ENCODE data around the gene FLYWCH1.

Gene FLYWCH1

DNA sequence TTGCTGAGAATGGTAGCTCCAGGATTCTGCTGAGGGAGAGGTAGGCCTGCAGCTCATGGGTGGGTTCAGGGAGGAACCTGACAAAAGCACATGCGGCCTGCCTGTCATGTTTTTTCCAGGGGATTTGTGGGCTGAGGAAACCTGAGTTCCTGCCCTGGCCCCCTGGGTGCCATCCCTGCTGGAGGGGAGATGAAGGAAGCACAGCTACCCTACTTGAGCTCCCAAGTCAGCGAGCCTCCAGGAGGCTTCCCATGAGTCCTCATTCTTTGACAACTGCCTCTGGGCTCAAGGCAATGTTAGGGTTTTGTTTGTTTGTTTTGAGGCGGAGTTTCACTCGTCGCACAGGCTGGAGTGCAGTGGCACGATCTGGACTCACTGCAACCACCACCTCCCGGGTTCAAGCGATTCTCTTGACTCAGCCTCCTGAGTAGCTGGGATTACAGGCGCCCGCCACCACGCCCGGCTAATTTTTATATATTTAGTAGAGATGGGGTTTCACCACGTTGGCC lies 12.1 kb upstream of the FLYWCH1 start:
- DNase-seq: no peak

DNA sequence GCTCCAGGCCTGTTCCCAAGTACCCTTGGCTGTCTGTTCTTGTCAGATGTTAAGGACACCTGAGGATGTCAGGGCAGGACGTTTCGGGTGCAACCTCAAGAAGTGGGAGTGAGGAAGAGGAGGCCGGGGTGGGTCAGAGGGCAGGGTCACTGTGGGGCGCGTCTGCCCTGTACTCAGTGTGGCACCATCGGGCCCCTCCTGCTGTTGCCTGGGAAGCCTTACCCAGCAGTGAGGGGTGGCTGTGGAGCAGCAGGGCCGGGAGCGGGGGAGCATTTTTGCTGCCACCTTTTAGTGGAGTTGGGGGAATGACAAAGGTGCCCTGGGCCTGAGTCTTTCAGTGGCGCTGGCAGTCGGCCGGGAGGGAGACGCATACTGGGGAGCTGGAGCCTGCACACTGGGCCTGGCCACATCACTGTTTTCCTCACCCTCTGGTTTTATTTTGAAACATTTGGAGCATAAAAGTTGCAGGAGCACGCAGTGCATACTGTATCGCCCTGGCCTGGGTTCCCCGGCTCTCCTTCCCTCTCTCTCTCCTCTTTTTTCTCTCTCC lies 11.1 kb upstream of the FLYWCH1 start:
- no peak for DNase-seq

DNA sequence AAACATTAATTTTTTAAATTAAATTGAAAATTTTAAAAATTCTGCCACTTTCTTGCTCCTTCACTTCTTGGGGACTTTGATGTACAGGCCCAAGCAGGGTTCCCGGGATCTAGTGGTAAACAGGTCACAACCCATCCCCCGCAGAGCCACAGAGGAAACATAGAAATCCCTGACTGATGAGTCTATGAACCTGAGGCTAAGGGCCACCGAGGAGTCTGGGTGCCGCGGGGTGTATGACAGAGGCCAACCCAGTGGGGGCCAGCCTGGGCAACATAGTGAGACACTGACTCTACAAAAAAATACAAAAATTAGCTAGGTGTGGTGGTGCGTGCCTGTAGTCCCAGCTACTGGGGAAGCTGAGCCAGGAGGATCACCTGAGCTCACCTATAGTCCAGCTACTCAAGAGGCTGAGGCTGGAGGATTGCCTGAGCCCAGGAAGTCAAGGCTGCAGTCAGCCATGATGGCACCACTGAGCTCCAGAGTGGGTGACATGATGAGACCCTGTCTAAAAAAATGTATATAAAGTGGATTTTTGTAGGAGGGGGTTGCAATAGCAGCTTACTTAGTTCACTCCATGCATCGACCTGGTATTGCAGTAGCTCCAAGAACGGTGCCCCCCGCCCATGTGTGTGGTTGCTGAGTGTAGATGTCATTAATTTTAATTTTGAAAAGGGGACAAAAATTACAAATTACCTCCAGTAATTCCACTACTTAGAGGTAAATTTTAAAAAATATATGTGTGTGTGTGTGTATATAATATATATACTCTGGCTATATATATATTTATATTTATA lies 9.2 kb upstream of the FLYWCH1 start:
- DNase-seq: no peak

- peak; percentile 71 to 82 for DNase-seq
Observed at GRCh38 chr16:2904100-2904921, 7.4 kb upstream of the FLYWCH1 start.

DNA sequence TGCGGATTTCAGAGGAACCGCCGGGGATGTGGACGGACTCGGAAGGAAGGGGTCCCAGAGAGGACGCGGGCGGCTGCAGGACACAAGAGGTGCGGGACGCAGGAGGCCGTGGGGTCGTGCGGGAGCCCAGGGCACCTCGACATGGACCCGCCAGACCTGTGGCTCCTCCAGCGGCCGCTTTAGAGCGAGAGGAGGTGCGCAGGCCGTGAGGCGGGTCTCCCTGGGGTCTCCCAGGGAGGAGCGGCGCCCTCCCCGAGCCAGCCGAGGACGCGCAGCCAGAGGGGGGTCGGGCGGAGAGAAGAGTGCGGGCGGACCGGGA lies 6.8 kb upstream of the FLYWCH1 start:
- no peak for DNase-seq

- DNase-seq: peak; percentile 96 to 97
Observed at GRCh38 chr16:2905241-2905987, 6.3 kb upstream of the FLYWCH1 start.

- no peak for DNase-seq
Observed at GRCh38 chr16:2905988-2906387, 5.7 kb upstream of the FLYWCH1 start.

DNA sequence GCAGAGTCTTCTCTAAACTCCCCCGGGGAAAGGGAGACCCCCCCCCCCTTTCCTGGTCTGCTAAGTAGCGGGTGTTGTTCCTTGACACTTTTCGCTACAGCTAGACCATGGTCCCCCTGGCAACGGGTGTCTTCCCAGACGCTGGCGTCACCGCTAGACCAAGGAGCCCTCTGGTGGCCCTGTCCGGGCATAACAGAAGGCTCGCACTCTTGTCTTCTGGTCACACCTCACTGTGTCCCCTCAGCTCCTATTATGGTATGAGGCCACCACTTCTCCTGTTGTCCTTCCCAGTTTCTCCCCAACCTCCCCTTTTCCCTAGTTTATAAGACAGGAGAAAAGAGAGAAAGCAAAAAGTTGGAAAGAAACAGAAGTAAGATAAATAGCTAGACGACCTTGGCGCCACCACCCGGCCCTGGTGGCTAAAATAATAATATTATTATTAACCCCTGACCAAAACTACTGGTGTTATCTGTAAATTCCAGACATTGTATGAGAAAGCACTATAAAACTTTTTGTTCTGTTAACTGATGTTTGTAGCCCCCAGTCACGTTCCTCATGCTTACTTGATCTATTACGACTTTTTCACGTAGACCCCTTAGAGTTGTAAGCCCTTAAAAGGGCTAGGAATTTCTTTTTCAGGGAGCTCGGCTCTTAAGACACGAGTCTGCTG lies 4.5 kb upstream of the FLYWCH1 start:
- DNase-seq: peak; percentile 25 to 35

DNA sequence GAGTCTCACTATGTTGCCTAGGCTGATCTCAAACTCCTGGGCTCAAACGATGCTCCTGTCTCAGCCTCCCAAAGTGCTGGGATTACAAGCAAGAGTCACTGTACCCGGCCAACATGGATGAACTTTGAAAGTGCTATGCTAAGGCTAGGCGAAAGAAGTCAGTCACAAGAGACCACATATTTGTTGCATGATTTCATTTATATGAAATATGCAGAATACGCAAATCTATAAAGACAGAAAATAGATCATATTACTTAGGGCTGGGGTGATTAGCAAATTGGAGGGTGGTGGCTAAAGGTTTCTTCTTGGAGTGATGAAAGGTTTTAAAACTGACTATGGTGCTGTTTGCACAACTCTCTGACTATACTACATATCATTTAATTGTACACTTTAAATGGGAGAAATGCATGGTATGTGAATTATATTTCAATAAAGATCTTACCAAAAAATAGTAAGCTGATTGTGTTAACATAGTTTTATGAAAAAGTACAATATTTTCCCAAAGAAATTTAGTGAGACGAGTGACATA lies 1.2 kb upstream of the FLYWCH1 start:
- no peak for DNase-seq

GRCh38 chr16:2912330-2913199 lies 834 bp downstream of the FLYWCH1 start:
- peak in 1 of 2 experiments; percentile 15 for DNase-seq

GRCh38 chr16:2913603-2914002 lies 1.9 kb downstream of the FLYWCH1 start:
- no peak for DNase-seq

DNA sequence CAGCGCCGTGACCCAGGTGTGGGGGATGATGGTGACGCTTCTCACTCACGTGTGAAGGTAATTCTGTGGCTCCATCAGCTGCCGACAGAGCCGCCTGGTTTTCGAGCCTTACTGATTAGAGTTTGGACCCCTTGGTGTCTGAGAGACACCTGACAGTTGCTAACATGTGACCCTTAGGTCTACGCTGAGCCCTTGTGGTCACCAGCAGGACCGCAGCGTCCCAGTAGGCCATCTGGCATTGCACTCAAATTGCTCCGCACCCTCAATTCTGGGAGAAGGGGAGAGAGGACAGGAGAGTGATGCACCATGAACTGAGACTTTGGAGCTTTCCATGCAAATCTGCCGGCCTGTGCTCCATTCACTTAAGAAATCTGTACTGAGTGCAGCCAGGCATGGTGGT lies 2.5 kb downstream of the FLYWCH1 start:
- DNase-seq: no peak

GRCh38 chr16:2915196-2915929 lies 3.6 kb downstream of the FLYWCH1 start:
- DNase-seq: no peak

DNA sequence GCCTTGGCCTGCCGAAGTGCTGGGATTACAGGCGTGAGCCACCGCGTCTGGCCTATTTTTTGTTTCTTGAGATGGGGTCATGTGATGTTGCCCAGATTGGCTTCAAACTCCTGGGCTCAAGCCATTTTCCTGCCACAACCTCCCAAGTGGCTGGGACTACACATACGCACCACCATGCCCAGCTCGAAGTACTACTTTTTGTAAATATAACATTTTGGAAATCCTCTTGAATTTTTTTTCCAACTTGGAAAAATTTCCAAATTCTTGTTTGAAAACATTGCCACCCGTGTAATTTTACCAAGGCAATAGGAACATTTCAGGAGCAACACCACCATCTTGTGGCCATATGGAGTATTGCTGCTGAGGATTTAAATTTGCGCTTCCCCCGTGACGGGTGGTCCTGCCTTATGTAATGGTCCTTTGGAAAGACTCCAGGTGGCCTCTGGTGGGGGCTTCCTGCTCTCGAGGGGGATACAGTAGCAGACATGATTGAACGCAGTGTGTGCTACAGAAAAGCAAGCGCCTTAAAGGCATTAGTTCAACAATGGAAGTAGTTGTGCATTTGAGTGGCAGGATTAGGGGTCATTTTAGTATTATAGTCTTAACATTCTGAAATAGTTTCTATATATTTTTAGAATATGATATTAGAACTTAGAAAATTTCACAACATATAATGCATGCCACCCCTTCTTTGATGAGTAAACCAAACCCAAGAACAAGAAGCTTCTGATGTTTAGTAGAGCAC lies 8.0 kb downstream of the FLYWCH1 start:
- peak in 1 of 2 experiments; percentile 15 for DNase-seq

DNA sequence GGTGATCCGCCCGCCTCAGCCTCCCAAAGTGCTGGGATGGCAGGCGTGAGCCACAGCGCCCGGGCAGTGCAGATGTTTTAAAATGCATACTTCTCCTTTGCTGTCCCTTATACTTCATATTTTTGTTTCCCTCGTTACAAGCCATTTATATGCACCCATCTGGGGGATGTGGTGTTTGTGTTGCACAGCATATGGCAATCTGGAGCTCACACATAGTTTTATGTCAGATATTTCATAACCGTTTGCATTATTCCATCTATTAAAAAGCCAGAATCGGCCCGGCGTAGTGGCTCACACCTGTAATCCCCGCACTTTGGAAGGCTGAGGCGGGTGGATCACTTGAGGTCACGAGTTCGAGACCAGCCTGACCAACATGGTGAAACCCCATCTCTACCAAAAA lies 11.8 kb downstream of the FLYWCH1 start:
- DNase-seq: no peak

GRCh38 chr16:2924901-2925755 lies 13.4 kb downstream of the FLYWCH1 start:
- DNase-seq: no peak

DNA sequence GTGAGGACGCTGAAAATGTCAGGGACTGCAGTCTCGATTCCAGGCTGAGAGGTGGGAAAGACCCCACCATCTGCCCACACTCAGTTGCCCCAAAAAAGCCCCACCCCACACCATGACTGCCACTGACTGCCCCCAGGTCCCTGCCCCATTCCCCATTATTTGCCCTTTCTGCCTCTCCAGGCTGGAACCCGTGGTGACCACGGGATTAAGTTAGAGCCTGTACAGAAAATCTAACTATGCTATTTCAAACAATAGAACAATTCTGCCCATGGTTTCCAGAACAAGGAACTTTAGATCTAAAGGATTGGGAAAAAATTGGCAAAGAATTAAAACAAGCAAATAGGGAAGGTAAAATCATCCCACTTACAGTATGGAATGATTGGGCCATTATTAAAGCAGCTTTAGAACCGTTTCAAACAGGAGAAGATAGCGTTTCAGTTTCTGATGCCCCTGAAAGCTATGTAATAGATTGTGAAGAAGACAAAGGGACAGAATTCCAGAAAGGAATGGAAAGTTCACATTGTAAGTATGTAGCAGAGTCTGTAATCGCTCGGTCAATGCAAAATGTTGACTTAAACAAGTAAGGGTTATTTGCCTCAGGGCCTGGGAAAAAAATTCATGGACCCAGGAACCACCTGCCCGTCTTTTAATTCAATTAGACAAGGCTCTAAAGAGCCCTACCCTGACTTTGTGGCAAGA lies 14.4 kb downstream of the FLYWCH1 start:
- no peak for DNase-seq

- DNase-seq: no peak
Observed at GRCh38 chr16:2926650-2926999, 14.9 kb downstream of the FLYWCH1 start.
